C1 segment of cervical spinal cord (tissue), 14 donors: ENCODE data around the gene ELN.
A peak's percentile ranks its signal among the peaks of the same experiment; 100 is the strongest.

Experiments used
- DNase-seq, 14 donors: peaks; one replicate each; lab custom pipeline; 2025; lab: John Stamatoyannopoulos, UW

The ELN gene

DNA sequence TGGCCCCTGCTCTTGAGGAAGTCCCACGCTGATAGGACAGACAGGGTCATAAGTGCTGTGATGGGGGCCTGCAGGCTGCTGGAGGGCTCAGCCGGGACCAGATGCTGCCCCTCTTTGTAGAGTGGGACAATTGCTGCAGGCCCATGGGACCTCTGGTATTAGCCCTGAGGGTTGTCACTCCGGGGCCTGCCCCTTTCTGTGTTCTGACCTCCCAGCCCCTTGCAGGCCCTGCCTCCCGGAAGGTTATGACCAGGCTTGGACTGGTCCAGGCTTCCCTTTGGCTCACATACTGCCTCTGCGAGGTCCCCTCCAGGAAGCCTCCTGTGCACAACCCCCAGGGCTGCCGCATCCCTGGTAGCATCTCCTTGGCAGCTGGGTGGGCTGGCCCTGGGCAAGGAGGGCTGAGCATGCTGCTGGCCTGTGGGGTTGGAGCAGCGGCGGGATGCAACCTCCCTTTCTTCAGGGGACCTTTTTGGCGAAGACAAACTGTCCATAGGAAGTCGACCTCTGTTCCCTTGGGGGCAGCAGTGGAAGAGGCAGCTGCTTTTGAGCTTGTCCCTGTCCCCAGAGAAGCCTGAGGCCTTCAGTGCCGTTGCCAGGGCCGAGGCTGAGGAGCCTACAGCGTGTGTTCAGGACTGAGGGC is 64.5 kb downstream of the ELN start:
- peak in 3 of 14 donors; percentile 10 to 62 (median 25) for DNase-seq

DNA sequence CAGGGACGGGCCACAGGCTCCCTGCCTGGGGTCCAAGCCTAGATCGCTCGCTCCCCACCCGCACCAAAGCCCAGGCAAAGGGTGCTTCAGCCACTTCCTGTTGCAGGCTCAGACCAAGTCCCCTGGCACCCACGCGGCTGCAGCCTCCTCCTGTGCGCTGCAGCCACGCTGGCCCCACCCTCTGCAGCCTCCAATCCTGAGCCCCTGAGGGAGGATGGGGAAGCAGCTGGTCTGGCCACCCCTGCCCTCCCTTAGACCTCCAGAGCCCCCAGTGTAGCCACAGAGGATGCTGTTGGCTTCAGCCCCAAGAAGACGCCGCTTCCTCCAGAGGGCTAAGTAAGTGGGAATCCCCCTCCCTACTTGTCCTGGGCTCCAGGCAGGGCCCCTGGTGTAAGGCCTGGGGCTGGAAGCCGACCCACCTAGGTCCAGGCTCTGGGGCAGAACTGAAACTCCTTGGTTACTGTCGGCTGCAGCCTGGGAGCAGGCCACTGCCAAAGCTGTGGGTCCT is 65.0 kb downstream of the ELN start:
- DNase-seq = peak in 9 of 14 donors; percentile 14 to 62 (median 47)

DNA sequence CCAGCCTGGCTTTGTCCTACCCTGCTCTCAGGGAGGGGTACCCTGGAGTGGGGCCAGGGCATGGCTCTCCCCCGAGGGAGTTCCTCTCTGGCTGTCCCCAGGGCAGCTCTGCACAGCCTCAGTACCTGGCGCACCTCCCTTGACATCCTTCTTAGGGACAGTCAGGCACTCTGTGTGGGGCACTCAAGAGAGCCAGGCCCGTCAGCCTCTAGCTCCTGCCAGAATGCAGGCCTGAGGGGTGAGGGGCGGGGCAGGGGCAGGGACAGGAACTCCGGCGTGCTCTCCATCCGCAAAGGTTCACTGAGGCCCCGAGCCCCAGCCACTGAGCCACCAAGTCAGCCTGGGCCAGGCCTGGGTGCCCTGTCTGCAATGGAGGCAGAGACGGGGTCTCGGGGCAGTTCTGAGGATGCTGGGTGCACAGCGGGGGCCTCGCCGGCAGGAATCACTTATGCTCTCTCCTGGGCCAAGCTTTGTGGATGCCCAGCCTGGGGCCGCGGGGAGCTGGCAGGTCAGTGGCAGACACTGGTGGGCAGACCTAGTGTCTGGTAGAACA is 65.8 kb downstream of the ELN start:
- peak in 4 of 14 donors; percentile 16 to 35 (median 26) for DNase-seq

DNA sequence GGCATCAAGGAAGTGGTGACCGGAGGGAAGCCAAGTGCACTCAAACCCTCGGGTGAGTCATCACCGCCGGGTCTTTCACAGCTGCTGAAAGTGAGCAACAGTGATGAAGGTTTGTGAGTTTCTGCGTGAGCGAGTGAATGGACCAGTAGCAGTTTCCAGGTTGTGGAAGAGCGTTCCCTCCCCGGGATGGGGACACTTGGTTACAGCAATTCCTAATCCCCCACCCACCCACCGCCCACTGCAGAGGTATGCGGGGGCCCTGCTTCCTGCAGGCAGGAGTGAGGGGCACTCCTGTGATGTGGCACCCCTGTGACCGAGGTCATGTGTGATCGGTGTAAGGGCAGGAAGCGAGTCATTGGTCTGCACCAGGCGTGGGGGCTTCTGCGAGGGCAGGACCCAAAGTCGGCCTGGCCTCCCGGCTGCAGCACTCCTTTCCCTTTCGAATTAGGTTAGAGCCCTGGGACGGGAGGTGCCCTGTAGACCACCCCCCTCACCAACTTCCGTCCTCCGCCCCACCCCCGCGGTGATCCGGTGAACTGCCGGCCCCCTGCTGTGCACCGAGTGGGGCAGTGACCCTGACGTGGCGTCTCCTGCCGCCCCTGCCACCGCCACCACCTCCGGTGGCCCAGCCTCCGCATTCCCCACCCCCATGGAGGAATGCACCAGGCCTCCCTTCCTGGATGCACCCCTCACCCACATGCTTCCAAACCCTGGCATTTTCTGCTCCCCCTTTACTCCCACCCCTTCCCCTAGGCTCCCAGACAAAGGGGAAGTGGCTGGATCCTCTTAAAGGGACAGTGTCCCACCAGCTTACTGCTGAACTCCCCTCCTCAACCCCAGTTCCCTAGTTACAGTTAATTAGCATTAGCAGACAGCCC is 66.5 kb downstream of the ELN start:
- DNase-seq = peak in 8 of 14 donors; percentile 8 to 79 (median 28)

DNA sequence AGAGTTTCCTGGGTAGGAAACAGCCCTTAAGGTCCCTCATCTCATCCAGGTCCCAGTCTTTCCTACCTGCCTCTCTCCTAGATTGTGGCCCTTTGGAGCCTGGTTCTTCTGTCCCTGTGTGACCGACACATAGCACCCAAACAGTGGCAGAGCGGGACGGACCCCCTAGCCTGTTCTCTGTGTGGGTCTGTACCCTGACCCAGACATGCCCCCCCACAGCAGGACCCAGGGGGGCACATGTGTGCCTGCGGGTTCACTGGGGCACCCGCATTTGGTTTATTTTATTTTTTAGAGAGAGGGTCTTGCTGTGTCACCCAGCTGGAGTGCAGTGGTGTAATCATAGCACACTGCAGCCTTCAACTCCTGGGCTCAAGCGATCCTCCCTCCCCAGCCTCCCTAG is 67.2 kb downstream of the ELN start:
- no peak for DNase-seq

DNA sequence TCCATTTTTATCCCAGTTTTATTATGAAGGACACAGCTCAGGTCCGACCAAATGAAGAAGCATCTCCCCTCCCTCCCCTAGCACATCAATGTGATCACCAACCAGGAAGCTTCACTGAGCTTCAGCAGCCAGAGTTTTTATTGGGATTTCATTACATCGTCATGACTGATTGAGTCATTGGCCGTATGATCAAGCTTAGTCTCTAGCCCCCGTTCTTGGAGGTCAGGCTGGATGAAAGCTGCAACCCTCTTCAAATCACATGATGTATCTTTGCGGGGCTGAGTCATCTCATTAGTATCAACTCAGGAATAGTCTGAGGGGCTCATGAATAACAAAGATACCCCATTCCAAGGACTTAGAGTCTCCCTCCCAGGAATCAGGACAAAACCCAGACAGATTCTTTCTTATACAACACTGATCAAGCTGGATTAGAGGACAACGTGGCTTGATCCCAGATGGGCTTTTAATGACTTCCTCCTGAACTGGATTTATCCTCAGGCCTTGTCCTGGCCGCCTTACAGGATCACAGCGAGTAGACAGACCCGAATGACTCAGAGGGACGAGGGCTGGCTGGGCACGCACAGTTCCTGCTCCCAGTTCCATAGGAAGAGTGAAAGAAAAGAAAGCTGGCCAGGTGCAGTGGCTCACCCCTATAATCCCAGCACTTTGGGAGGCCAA is 70.1 kb downstream of the ELN start:
- no peak for DNase-seq

DNA sequence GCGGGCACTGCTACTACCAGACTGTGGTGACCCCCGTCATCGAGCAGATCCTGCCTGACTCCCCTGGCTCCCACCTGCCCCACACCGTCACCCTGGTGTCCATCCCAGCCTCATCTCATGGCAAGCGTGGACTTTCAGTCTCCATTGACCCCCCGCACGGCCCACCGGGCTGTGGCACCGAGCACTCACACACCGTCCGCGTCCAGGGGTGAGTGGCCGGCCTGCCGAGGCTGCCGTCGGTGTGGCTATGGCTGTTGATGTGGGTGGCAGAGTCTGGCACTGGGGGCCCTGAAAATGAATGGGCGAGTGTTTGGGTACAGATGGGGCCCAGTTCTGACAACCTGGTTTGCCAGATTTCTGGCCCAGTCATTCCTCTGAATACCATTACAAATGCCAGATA is 71.1 kb downstream of the ELN start:
- DNase-seq = no peak

DNA sequence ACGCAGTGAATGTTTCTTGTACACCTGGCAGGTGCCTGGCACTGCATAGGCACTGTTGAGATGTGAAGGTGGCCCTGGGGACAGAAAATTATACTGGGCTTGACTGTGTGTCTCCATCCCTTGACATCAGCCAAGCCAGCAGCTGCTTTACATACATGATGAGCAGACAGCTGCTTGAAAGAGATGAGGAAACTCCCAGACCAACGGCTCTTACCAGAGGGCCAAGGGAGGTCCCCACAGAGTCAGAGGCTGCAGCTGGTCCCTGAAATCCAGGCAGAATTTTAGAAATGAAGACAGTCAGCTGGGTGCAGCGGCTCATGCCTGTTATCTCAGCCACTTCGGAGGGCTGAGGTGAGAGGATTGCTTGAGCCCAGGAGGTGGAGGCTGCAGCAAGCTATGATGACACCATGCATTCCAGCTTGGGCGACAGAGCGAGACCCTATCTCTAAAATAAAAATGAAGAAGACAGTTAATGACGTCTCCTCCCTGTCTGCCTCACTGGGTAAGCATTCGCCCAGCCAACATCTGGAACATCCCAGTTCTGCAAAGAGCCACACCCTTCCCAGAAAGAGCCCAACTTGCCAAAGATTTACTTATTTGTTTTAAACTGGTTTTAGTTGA is 73.2 kb downstream of the ELN start:
- no peak for DNase-seq

DNA sequence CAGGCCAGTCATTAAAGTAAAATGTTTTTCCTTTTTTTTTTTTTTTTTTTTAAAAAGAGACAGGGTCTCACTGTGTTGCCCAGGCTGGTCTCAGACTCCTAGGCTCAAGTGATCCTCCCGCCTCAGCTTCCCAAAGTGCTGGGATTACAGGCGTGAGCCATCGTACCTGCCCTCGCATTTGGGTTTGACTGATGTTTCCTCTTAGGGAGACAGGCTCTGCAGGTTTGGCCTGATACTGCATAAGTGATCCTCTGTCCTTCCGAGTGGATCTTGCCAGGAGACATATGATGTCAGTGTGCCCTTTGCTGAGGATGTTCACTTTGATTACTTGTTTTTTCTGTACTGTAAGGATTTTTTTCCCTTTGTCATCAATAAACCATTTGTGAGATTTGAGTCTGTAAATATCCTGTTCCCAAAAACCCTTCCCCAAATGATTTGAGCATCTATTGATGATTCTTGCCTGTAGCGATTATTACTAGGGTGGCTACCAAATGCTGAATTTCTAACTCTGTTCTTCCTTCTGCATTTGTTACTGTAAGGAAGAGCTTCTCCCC is 75.3 kb downstream of the ELN start:
- DNase-seq = no peak

DNA sequence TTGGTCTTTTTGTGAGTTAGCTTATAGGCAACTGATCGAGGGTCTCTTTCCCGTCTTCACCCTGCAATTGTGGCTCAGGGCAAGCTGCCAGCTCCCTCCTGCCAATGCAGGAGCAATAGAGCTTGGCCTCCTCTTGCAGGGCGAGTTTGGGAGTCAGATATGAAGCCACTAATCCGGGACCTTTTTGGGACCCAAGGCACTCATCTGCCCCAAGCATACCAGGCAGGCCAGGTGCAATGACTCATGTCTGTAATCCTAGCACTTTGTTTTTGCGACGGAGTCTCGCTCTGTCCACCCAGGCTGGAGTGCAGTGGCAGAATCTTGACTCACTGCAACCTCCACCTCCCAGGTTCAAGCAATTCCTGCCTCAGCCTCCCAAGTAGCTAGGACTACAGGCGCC is 76.7 kb downstream of the ELN start:
- no peak for DNase-seq

DNA sequence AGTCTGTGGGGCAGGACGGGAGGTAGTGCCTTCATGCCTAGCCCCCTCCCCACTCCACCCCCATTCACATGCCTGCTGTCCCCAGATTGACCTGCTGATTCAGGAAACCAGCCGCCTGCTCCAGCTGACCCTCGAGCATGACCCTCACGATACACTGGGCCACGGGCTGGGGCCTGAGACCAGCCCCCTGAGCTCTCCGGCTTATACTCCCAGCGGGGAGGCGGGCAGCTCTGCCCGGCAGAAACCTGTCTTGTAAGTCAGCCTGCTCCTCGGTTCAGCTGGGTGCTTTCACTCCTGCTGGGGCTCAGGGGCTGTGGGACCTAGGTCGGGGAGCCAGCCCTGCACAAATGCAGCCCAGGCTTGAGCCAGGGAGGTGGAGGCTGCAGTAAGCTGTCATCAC is 78.0 kb downstream of the ELN start:
- no peak for DNase-seq

DNA sequence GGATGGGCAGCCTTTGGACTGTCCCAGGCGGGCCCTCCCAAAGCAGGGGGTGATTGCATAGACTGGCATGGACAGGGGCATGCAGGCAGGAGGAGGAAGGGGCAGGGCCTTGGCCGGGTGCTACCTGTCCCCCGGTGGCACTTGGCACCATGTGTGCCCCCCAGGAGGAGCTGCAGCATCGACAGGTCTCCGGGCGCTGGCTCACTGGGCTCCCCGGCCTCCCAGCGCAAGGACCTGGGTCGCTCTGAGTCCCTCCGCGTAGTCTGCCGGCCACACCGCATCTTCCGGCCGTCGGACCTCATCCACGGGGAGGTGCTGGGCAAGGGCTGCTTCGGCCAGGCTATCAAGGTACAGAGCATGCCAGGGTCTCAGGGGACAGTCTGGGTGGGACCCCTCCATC is 78.9 kb downstream of the ELN start:
- DNase-seq = no peak

DNA sequence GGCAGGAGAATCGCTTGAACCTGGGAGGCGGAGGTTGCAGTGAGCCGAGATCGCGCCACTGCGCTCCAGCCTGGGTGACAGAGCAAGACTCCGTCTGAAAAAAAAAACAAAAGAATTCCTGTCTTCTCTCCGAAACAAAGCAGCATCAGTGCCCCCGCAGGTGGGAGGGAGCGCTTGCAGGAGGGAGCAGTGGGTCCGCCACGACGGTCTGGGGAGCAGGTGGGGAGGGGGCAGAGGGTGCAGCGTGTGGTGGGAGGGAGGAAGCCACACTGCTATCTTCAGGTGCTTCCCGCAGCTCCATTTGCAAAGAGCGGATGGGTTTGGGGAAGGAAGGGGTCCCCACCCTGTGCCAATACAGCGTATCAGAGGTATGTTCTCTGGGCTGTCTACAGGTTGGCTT is 87.4 kb downstream of the ELN start:
- no peak for DNase-seq

DNA sequence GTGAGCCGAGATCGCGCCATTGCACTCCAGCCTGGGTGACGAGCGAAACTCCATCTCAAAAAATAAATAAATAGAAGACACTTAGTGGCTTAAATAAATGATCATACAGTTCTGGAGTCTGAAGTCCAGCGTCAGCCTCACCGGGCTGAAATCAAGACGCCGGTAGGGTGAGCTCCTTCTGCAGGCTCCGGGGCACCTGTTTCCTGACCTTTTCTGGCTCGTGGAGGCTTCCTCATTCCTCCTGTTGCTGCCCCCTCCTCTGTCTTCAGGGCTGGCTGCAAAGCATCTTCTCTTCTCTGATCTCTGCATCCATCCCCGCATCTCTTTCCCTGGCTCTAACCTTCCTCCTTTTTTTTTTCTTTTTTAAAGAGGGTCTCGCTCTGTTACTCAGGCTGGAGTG is 88.4 kb downstream of the ELN start:
- no peak for DNase-seq
